Measurements from ENCODE around the gene TRAP1. TPM values are rescaled to one million over a fixed set of nuclear protein-coding genes. Genes with fewer than 3 reads are reported as not detected.

Gene TRAP1
- total RNA-seq, 1 experiment from 2014 or later: 416 TPM

GRCh38 chr16:3691761-3692160 lies 25.6 kb downstream of the TRAP1 start:
- no TSS peak for BruUV-seq (replicated peaks)
- Histone ChIP-seq H3K9ac (ENCODE audit: low read length) (no peak overlapping the region), H4K20me1 (ENCODE audit: insufficient read depth) (no peaks in the 10 kb centered on the region), H3K36me3 (ENCODE audit: control insufficient read depth in 1 of 2, insufficient read depth in 2 of 2, low read length in 2 of 2) (peaks cover 18 to 41% of the 10 kb centered on the region in 2 experiments; a peak in 3 of 4 replicates), H3K4me3 (replicated peaks in 1 of 2; ENCODE audit: low read depth in 1 of 2, low read length in 2 of 2) (no peak overlapping the region), H3K79me2 (ENCODE audit: insufficient read depth, low read length) (peaks cover 72% of the 10 kb centered on the region), H3K4me2 (ENCODE audit: low read length) (no peak overlapping the region), H3K27ac (ENCODE audit: low read depth, low read length) (no peak overlapping the region), H3K9me3 (ENCODE audit: control insufficient read depth in 1 of 2, insufficient read depth in 1 of 2, low read depth in 1 of 2, low read length in 2 of 2) (no peaks in the 10 kb centered on the region), H2AFZ (ENCODE audit: low read depth, low read length, poor library complexity, severe bottlenecking) (no peak overlapping the region), H3K27me3 (ENCODE audit: insufficient read depth, low read length) (no peaks in the 10 kb centered on the region), H3K9me2 (ENCODE audit: insufficient read depth) (no peaks in the 10 kb centered on the region), H3K4me1 (ENCODE audit: control insufficient read depth in 1 of 2, insufficient read depth in 2 of 2, low read length in 2 of 2) (peaks cover 0 to 10% of the 10 kb centered on the region in 2 experiments; a peak in 2 of 4 replicates)
- TF ChIP-seq RAD21 (IDR thresholded peaks at IDR 0.05; ENCODE audit: low read depth) (no peak), POLR2A (IDR thresholded peaks at IDR 0.05; ENCODE audit: borderline replicate concordance, extremely low read depth, insufficient read depth, insufficient read length) (no peak), CTCF (IDR thresholded peaks at IDR 0.05 in 2 of 3, conservative IDR thresholded peaks at IDR 0.05 in 1 of 3; ENCODE audit: borderline replicate concordance in 1 of 3, insufficient read depth in 1 of 3, low read depth in 2 of 3, low read length in 2 of 3) (no peak), ELF1 (IDR thresholded peaks at IDR 0.05; ENCODE audit: borderline replicate concordance, low read depth) (no peak), ZNF274 (IDR thresholded peaks at IDR 0.05; ENCODE audit: low read depth, low read length) (no peak), EZH2phosphoT487 (IDR thresholded peaks at IDR 0.05; ENCODE audit: borderline replicate concordance) (no peak), ATF3 (IDR thresholded peaks at IDR 0.05) (no peak), POLR2AphosphoS5 (IDR thresholded peaks at IDR 0.05; ENCODE audit: low read depth, low read length) (no peak), SIN3A (IDR thresholded peaks at IDR 0.05; ENCODE audit: low read depth) (no peak), CEBPB (IDR thresholded peaks at IDR 0.05; ENCODE audit: low read depth) (no peak), MAX (IDR thresholded peaks at IDR 0.05) (no peak), TCF7L2 (IDR thresholded peaks at IDR 0.05; ENCODE audit: borderline replicate concordance, extremely low read depth, insufficient read depth, insufficient read length) (no peak)
- ATAC-seq (no peak), DNase-seq (ENCODE audit: low read depth, low spot score) (no peak)
- RAD21 ChIA-PET (ENCODE audit: low non-redundant PET in 1 of 2, low total read pairs in 2 of 2, uncharacterized antibody in 2 of 2, unreplicated experiment in 2 of 2): no interaction called here
- intact Hi-C loops (cut with micrococcal nuclease): no loop called here
- CTCF ChIA-PET: interaction anchor here (1.2 to 1.6 kb wide), 2 partner anchors 19 to 711 kb away, joined by 4 read pairs; no protein-coding TSS in a partner anchor
- POLR2A ChIA-PET: no interaction called here
